ENCODE measurements around the gene ATP8A2. TPM values are rescaled to one million over a fixed set of nuclear protein-coding genes. Genes with fewer than 3 reads are reported as not detected.

Gene ATP8A2
- total RNA-seq, 6 experiments from 2014 or later, result not detected

- H3K4me1 ChIP-seq, result no peaks in the 10 kb centered on the region
- H3K36me3 ChIP-seq, result no peaks in the 10 kb centered on the region
- no peak overlapping the region for H3K4me3 ChIP-seq
- no peaks in the 10 kb centered on the region for H3K9me3 ChIP-seq
- TF ChIP-seq, protein P1, sequence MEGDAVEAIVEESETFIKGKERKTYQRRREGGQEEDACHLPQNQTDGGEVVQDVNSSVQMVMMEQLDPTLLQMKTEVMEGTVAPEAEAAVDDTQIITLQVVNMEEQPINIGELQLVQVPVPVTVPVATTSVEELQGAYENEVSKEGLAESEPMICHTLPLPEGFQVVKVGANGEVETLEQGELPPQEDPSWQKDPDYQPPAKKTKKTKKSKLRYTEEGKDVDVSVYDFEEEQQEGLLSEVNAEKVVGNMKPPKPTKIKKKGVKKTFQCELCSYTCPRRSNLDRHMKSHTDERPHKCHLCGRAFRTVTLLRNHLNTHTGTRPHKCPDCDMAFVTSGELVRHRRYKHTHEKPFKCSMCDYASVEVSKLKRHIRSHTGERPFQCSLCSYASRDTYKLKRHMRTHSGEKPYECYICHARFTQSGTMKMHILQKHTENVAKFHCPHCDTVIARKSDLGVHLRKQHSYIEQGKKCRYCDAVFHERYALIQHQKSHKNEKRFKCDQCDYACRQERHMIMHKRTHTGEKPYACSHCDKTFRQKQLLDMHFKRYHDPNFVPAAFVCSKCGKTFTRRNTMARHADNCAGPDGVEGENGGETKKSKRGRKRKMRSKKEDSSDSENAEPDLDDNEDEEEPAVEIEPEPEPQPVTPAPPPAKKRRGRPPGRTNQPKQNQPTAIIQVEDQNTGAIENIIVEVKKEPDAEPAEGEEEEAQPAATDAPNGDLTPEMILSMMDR (IDR thresholded peaks at IDR 0.05), result no peak
- TF ChIP-seq POLR2A (IDR thresholded peaks at IDR 0.05), result no peak
- no peak overlapping the region for H3K27ac ChIP-seq
- H3K27me3 ChIP-seq, result no peaks in the 10 kb centered on the region
- ATAC-seq, result no peak
- no peak for DNase-seq
- 24% methylated on average over 12 of the region's 12 CpGs for WGBS (ENCODE audit: insufficient coverage, low coverage, low lambda C conversion rate, missing lambda C conversion rate)
- intact Hi-C loops (cut with DNase I), result no loop called here
Measured at GRCh38 chr13:25489238-25489637, 117.5 kb downstream of the ATP8A2 start.

DNA sequence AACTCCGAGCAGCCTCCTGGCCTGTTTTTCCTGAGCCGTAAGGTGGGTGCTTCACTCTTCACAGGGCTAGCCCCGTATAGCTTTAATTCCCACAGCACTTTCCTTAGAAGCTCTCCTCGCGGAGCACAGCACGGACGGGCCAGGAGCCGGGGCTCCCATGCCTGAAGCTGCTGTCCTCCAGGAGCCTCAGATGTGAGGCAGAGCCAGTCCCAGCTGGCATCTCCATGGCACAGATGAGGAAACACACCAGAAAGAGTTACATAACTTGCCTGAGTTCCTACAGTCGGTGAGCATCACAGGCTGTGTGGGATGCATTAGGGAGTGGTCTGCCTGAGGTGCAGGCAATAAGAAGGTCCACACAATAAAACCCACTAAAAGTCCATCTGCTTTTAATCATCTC, 118.5 kb downstream of the ATP8A2 start:
- 56% methylated on average over 8 of the region's 9 CpGs for WGBS (ENCODE audit: insufficient coverage, low coverage, low lambda C conversion rate, missing lambda C conversion rate)
- no peak for ATAC-seq

GRCh38 chr13:25493931-25494640, 122.3 kb downstream of the ATP8A2 start:
- TF ChIP-seq, protein P1 (IDR thresholded peaks at IDR 0.05), result no peak
- TF ChIP-seq POLR2A (IDR thresholded peaks at IDR 0.05), result no peak
- DNase-seq (no peak), ATAC-seq (no peak)
- Histone ChIP-seq H3K36me3 (no peaks in the 10 kb centered on the region), H3K4me1 (no peaks in the 10 kb centered on the region), H3K4me3 (no peak overlapping the region), H3K27ac (no peak overlapping the region), H3K9me3 (no peaks in the 10 kb centered on the region), H3K27me3 (no peaks in the 10 kb centered on the region)
- 45% methylated on average over 10 of the region's 10 CpGs for WGBS (ENCODE audit: insufficient coverage, low coverage, low lambda C conversion rate, missing lambda C conversion rate)
- intact Hi-C loops (cut with DNase I), result no loop called here

More for the DNA sequence above, 118.5 kb downstream of the ATP8A2 start:
- Histone ChIP-seq H3K4me3 (no peak overlapping the region), H3K4me1 (no peaks in the 10 kb centered on the region), H3K36me3 (no peaks in the 10 kb centered on the region), H3K27ac (no peak overlapping the region), H3K27me3 (no peaks in the 10 kb centered on the region), H3K9me3 (no peaks in the 10 kb centered on the region)
- DNase-seq, result no peak
- TF ChIP-seq POLR2A (IDR thresholded peaks at IDR 0.05), result no peak
- TF ChIP-seq, protein P1 (IDR thresholded peaks at IDR 0.05), result no peak
- intact Hi-C loops (cut with DNase I), result no loop called here

DNA sequence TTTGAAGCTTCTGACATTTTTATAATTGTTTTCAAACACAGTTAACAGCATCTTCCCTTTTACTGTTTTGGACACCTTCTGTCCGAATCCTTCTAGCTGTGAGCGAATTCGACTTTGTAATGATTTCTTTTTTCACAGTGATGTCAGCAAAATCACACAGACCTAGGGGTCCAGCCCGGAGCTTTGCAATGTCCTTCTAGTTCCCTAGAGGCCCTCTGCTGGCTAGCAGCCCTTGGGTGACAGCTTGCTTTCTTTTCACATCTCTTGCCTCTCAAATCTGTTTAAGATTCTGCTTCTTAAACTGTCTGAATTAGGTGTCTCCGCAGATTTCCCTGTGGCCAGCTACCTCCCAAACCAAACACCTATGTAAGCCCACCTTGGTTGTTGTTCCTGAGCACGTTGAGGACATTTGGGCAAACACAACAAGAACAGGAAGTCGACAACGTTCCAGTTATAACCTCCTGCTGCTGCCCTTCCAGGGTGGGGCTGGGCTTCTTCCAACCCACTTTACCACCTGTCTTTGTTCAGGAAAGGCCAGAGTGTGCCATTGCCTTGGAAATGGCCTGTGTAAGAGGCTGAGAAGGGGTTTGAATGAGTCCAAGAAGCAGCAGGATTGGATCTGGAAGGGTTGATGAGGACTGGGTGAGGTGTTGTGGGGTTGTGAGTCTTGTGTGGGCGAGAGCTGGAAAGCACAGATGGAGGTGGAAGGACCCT, 123.1 kb downstream of the ATP8A2 start:
- H3K36me3 ChIP-seq, result no peaks in the 10 kb centered on the region
- TF ChIP-seq, protein P1 (IDR thresholded peaks at IDR 0.05), result no peak
- no peak for TF ChIP-seq POLR2A (IDR thresholded peaks at IDR 0.05)
- no peaks in the 10 kb centered on the region for H3K27me3 ChIP-seq
- 38% methylated on average over 9 of the region's 9 CpGs for WGBS (ENCODE audit: insufficient coverage, low coverage, low lambda C conversion rate, missing lambda C conversion rate)
- no peaks in the 10 kb centered on the region for H3K4me1 ChIP-seq
- intact Hi-C loops (cut with DNase I), result no loop called here
- DNase-seq, result no peak
- H3K4me3 ChIP-seq, result no peak overlapping the region
- no peak for ATAC-seq
- no peaks in the 10 kb centered on the region for H3K9me3 ChIP-seq
- no peak overlapping the region for H3K27ac ChIP-seq

All from right lobe of liver (tissue), 6 donors.